Upper lobe of left lung (tissue), 6 donors: ENCODE measurements around the gene R3HDM1. TPM values are rescaled to one million over a fixed set of nuclear protein-coding genes. Genes with fewer than 3 reads are reported as not detected.

ENCODE experiments used
- ATAC-seq, 2 donors: fragments of 200-7000 bp; cut with Tn5 transposase; one replicate each; pipeline ENCODE4 v1.9.1; 2022; ENCODE audit warnings: mild to moderate bottlenecking in 2 of 2, moderate library complexity in 2 of 2; ENCODE audit not compliant: low FRiP score in 2 of 2
- DNase-seq, 2 donors: peaks; one replicate each; pipeline ENCODE4 v3.0.0-alpha.2; 2019 to 2020
- H3K27ac ChIP-seq, 4 donors: fragments of 200-600 bp; sonication (generic); one replicate each; pipeline ENCODE4 v1.5.1; 2016 to 2019
- H3K27me3 ChIP-seq, 4 donors: fragments of 200-600 bp; sonication (generic); one replicate each; pipeline ENCODE4 v1.5.1; 2017 to 2019
- H3K36me3 ChIP-seq, 4 donors: fragments of 200-600 bp; sonication (generic); one replicate each; pipeline ENCODE4 v1.5.1; 2016 to 2019
- H3K4me1 ChIP-seq, 4 donors: fragments of 200-600 bp; sonication (generic); one replicate each; pipeline ENCODE4 v1.5.1; 2018 to 2019
- H3K4me3 ChIP-seq, 4 donors: fragments of 200-600 bp; sonication (generic); one replicate each; pipeline ENCODE4 v1.5.1; 2017 to 2019; ENCODE audit warnings: mild to moderate bottlenecking in 2 of 4, moderate library complexity in 1 of 4
- H3K9me3 ChIP-seq, 4 donors: fragments of 200-600 bp; sonication (generic); one replicate each; pipeline ENCODE4 v1.5.1; 2018 to 2019
- CTCF ChIP-seq, 6 experiments: fragments of 450-650 bp in 4 of 6; fragments of 200-600 bp in 2 of 6; sonication (generic) in 2 of 6; IDR thresholded peaks; one replicate each; pipeline ENCODE4 v1.5.1; 2016 to 2019; ENCODE audit warnings: antibody characterized with exemption in 6 of 6
- EP300 ChIP-seq, 4 donors: sonication (generic); formaldehyde crosslinking; IDR thresholded peaks; one replicate each; pipeline ENCODE4 v1.5.1; 2017; ENCODE audit warnings: antibody characterized with exemption in 4 of 4, control low read depth in 2 of 4
- POLR2A ChIP-seq, 4 donors: fragments of 450-650 bp; IDR thresholded peaks; one replicate each; pipeline ENCODE4 v1.5.1; 2016 to 2017; ENCODE audit warnings: antibody characterized with exemption in 4 of 4, mild to moderate bottlenecking in 2 of 4
- POLR2AphosphoS5 ChIP-seq, 2 donors: sonication (generic); formaldehyde crosslinking; IDR thresholded peaks; one replicate each; pipeline ENCODE4 v1.5.1; 2017; ENCODE audit warnings: antibody characterized with exemption in 2 of 2
- WGBS, 2 donors: methylation state at CpG; one replicate each; pipeline ENCODE4 v1.1.5; 2017 to 2018; 5-methylcytosine and 5-hydroxymethylcytosine counted together
- total RNA-seq, 6 donors: library from RNA; depleted of rRNA in 4 of 6; stranded (reverse); fragments of >200 nt in 4 of 6; gene quantifications; one replicate each; pipeline versions ENCODE4 v1.1.0 to v1.2.1, GENCODE V29; 2016 to 2021
- donor health status: DM: no; HTN: no; CAD: no; lungs with moderate emphysema.
- donor health status: DM: no; HTN: yes; CAD: no; lungs with severe emphysema.

R3HDM1 gene
- total RNA-seq, 6 donors from 2014 or later = 9.0 to 43.0 (median 16.2) TPM

- Histone ChIP-seq H3K27ac (no peak overlapping the region), H3K4me1 (no peaks in the 10 kb centered on the region), H3K4me3 (no peak overlapping the region), H3K9me3 (no peaks in the 10 kb centered on the region), H3K36me3 (peaks cover 0 to 31% (median 6%) of the 10 kb centered on the region in 4 donors), H3K27me3 (no peaks in the 10 kb centered on the region)
- TF ChIP-seq EP300 (IDR thresholded peaks at IDR 0.05) (no peak), CTCF (IDR thresholded peaks at IDR 0.05) (no peak), POLR2A (IDR thresholded peaks at IDR 0.05) (no peak), POLR2AphosphoS5 (IDR thresholded peaks at IDR 0.05) (no peak)
- WGBS, 2 donors = 96% methylated on average over 2 of the region's 2 CpGs
- no peak for DNase-seq
- no peak for ATAC-seq
Measured at GRCh38 chr2:135679125-135679524, 147.8 kb downstream of the R3HDM1 start.

DNA sequence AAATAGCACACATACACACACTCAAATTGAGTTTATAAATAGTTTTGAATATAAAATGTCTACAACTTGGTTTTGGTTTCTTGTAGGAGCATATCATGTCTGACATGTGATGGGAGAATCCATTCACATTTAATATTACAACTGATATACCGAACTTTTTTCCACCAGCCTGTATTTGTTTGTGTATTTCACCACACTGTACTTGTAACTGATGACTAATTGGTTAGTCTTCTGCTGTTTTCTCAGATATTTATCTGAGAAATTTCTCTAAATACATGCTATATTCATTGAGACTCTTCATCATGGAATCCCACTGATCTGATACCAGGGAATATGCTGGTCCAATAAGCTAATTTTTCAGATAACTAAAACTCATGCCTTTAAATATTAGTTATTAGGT is 154.1 kb downstream of the R3HDM1 start:
- no peaks in the 10 kb centered on the region for H3K27me3 ChIP-seq
- no peak for ATAC-seq
- TF ChIP-seq CTCF (IDR thresholded peaks at IDR 0.05) (no peak), EP300 (IDR thresholded peaks at IDR 0.05) (no peak), POLR2A (IDR thresholded peaks at IDR 0.05) (no peak), POLR2AphosphoS5 (IDR thresholded peaks at IDR 0.05) (no peak)
- no peaks in the 10 kb centered on the region for H3K4me1 ChIP-seq
- 83 to 100% methylated on average over 1 of the region's 1 CpG for WGBS, 2 donors
- H3K36me3 ChIP-seq = peaks cover 0 to 7% (median 5%) of the 10 kb centered on the region in 4 donors
- H3K9me3 ChIP-seq = no peaks in the 10 kb centered on the region
- H3K27ac ChIP-seq = no peak overlapping the region
- no peak overlapping the region for H3K4me3 ChIP-seq
- no peak for DNase-seq

GRCh38 chr2:135688978-135689377 is 157.7 kb downstream of the R3HDM1 start:
- H3K36me3 ChIP-seq = no peaks in the 10 kb centered on the region
- H3K4me3 ChIP-seq = no peak overlapping the region
- no peak for TF ChIP-seq POLR2AphosphoS5 (IDR thresholded peaks at IDR 0.05)
- TF ChIP-seq CTCF (IDR thresholded peaks at IDR 0.05) = no peak
- no peak for TF ChIP-seq EP300 (IDR thresholded peaks at IDR 0.05)
- no peak for TF ChIP-seq POLR2A (IDR thresholded peaks at IDR 0.05)
- H3K27ac ChIP-seq = no peak overlapping the region
- peaks cover 0 to under 1% (median 0%) of the 10 kb centered on the region in 4 donors for H3K4me1 ChIP-seq
- H3K9me3 ChIP-seq = no peaks in the 10 kb centered on the region
- ATAC-seq = no peak
- no peak for DNase-seq
- H3K27me3 ChIP-seq = no peaks in the 10 kb centered on the region

DNA sequence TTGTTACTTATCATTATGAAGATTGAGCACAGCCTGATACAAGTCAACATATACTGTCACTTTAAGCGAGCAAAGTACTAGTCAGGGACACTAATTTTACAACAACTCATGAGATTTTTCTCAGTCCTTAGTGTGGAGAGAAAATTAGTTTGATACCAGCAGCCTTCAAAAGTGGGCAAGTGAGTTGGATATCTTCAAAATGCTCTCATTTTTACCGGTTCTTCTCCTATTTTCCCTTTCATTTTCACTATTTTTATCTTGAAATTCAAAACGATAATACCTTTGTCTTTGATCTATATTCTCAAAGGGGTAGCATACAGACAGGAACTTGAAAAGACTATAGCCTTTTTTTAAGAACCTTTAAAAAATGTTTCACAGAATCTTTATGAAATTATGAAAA is 158.4 kb downstream of the R3HDM1 start:
- no peak overlapping the region for H3K4me3 ChIP-seq
- H3K27ac ChIP-seq = no peak overlapping the region
- 78 to 82% methylated on average over 3 of the region's 3 CpGs for whole genome bisulfite sequencing, 2 donors
- DNase-seq (no peak), ATAC-seq (no peak)
- no peak for TF ChIP-seq POLR2AphosphoS5 (IDR thresholded peaks at IDR 0.05)
- no peak for TF ChIP-seq CTCF (IDR thresholded peaks at IDR 0.05)
- TF ChIP-seq POLR2A (IDR thresholded peaks at IDR 0.05) = no peak
- TF ChIP-seq EP300 (IDR thresholded peaks at IDR 0.05) = no peak
- H3K36me3 ChIP-seq = no peaks in the 10 kb centered on the region
- no peaks in the 10 kb centered on the region for H3K27me3 ChIP-seq
- H3K4me1 ChIP-seq = peaks cover 0 to 5% (median 0%) of the 10 kb centered on the region in 4 donors
- H3K9me3 ChIP-seq = no peaks in the 10 kb centered on the region

DNA sequence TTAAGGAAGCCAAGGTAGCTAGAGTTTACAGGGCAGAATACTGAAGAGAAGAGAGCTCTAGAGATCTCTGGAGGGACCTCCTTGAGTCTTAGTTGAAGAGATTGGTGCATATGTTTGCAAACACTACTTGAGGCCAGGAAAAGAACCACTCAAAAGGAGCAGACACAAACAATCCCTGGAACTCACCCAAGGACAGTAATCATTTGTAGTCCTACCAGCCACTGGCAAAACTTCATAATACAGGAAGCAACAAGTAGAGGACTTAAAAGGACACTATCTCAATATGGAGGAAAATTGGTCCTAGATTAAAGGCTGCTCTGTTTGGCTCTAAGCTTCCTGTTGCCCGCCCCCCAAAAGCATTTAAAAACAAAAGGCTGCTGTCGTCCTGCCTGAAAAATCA is 163.4 kb downstream of the R3HDM1 start:
- 68 to 75% methylated on average over 2 of the region's 2 CpGs for WGBS, 2 donors
- Histone ChIP-seq H3K4me1 (peaks cover 0 to 8% (median 0%) of the 10 kb centered on the region in 4 donors), H3K27ac (no peak overlapping the region), H3K36me3 (peaks cover 0 to 4% (median 0%) of the 10 kb centered on the region in 4 donors), H3K4me3 (no peak overlapping the region), H3K27me3 (no peaks in the 10 kb centered on the region), H3K9me3 (no peaks in the 10 kb centered on the region)
- TF ChIP-seq CTCF (IDR thresholded peaks at IDR 0.05) (no peak), POLR2A (IDR thresholded peaks at IDR 0.05) (no peak), EP300 (IDR thresholded peaks at IDR 0.05) (no peak), POLR2AphosphoS5 (IDR thresholded peaks at IDR 0.05) (no peak)
- DNase-seq = no peak
- ATAC-seq = no peak
